ENCODE data around the gene IPO11.

Gene IPO11

DNA sequence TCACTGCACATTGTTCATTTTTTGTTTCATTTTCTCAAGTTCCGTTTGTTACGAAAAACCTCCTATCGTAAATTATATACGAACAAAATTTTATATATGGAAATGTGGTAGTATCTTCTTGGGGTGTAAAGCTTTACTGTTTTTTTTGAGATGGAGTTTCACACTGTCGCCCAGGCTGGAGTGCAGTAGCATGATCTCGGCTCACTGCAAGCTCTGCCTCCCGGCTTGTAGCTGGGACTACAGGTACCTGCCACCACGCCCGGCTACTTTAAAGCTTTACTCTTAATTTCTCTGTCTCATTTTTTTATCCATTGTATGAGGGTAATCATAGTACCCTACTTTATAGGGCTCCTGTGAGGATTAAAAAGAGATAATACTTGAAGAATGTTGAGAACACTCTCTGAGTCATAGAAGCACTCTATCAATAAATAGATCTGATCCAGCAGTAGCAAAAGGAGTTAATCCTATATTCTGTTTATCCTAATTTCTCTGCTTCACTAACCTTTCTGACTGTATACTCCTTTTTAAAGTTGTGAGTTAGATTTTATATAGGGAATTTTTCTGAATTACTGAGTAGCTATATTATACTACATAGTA lies 160.5 kb downstream of the IPO11 start:
- no peak for DNase-seq (ENCODE audit: low read depth)

DNA sequence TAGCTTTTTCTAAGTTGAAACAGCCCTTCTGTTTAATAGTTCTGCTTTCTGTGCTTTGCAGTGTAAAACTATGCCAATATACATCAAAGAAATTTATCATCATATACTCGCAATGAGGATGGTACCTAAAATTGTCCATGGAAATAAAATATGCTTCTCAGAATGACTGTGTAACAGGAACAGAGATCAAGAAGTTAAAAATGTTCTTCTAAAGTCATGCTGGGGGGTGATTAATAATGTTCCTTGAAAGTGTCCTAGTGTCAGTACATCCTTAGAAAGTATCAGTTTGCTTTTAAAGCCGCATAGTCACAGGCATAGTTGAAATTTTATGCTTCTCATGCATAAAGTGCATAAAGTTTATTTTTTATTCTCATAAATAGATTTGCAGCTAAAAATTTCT lies 162.0 kb downstream of the IPO11 start:
- DNase-seq (ENCODE audit: low read depth), result no peak

DNA sequence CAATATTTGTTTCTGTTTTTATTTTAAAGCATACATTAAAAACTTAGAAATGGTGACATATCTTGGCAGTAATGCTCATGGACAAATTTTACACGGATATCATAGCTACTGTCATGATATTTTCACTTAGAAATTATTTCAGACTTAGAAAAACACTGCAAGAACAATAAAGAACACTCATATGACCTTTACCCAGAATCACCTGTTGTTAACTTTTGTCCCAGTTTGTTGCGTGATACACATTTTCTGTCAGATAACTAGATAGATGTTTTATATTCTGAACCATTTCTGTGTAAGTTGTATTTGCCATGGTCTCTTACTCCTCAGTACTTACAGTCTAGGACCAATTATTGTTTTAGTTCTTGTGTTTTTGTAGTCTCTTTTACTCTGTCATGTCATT lies 162.5 kb downstream of the IPO11 start:
- no peak for DNase-seq (ENCODE audit: low read depth)

DNA sequence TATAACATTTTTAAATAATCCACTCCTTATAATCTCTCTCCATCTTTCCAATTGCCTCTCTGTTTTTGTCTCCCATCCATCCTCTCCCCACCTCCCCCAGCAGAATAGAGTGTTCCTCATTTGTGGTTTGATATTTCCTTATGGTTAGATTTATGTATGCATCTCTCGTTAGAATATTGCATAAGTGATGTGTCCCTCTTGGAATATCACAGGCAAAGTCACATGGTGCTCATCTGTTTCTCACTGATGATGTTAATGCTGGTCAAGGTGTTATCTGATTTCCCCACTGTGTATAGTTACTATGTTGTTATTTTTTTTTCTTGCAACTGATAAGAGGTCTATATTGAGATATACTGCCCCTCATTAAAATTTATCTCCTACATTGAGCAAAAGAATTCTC lies 162.9 kb downstream of the IPO11 start:
- DNase-seq (ENCODE audit: low read depth), result no peak

DNA sequence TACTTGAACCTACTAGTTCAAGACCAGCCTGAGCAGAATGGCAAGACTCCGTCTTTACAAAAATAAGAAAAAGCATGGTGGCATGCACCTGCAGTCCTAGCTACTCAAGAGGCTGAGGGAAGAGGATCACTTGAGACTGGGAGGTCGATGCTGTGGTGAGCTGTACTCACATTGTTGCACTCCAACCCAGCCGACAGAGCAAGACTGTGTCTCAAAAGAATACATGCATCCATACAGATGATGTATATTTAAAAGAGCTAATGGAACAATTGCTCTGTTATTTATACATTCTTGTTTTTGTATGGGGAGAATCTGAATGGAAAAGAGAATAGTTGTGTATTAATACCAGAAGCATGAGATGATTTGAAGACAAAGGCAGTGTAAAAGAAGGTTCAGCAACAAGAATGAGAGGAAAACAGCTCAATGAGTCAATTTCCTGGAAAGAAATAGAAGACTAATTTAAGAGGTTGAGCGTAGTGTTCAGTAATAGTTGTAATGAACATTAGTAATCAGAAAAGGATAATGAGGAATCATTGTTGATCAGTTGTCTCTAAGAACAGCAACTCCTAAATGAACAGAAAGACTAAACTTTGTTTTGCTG lies 164.1 kb downstream of the IPO11 start:
- no peak for DNase-seq (ENCODE audit: low read depth)

DNA sequence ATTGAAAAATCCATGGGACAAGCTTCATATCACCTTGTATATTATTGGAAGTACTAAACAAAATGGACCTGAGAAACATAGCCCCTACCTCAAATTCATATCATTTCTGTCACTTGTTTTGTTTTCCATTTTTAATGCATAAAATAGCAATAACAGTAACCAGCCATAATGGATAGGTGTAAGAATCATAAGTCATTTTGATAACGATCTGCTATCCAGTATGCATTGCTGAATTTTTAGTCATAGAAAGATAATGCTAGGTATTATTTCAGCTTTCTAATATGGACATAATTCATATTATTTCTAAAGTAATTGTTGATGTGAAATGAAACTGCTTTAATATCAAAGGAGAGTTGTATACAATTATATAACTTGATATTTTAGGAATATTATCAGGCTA lies 164.9 kb downstream of the IPO11 start:
- no peak for DNase-seq (ENCODE audit: low read depth)

GRCh38 chr5:62578540-62578939 lies 166.0 kb downstream of the IPO11 start, which contains the start of gene LRRC70:
TSS of gene LRRC70 (plus strand) at chr5:62578819. CDS start at chr5:62579439, 620 bp downstream.
- no peak for DNase-seq (ENCODE audit: low read depth)

DNA sequence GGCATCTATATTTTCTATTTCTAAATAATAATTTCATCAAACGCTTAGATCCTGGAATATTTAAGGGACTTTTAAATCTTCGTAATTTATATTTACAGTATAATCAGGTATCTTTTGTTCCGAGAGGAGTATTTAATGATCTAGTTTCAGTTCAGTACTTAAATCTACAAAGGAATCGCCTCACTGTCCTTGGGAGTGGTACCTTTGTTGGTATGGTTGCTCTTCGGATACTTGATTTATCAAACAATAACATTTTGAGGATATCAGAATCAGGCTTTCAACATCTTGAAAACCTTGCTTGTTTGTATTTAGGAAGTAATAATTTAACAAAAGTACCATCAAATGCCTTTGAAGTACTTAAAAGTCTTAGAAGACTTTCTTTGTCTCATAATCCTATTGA lies 167.2 kb downstream of the IPO11 start:
- no peak for DNase-seq (ENCODE audit: low read depth)

DNA sequence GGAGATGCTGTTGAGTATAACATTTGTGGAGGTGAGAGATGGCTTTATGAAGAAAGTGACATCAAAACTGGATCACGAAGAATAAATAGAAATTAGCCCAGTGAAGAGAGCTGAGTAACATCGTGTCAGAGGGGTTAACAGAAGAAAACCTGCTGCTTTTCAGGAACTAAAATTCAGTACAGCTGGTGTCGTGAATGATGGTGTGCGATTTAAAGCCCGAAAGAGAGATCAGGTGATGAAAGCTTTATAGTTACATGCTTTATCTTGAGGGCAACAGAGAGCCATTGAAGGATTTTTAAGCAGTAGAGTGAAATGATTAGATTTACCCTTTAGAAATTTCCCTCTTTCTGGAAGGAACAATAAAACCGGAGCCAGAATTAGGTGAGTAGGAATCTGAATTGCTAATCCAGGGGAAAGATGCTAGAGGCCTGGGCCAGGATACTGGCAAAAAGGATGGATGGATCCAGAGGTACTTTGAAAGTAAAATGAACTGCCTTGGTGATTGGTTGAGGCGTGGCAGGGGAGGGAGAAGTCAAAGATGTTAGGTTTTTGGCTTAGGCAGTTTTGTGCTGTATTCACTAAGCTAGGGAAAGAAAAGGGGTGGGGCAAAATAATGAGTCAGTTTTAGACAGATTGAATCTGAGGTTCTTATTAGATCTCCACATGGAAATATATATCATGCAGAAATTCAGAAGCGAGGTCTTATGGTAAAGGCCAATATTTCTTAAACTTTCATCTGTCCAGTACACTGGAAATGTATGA lies 169.5 kb downstream of the IPO11 start:
- DNase-seq (ENCODE audit: low read depth), result no peak

GRCh38 chr5:62584391-62584790 lies 171.8 kb downstream of the IPO11 start:
- no peak for DNase-seq (ENCODE audit: low read depth)

GRCh38 chr5:62585306-62585705 lies 172.7 kb downstream of the IPO11 start:
- DNase-seq (ENCODE audit: low read depth), result no peak

- DNase-seq (ENCODE audit: low read depth), result no peak
Measured at GRCh38 chr5:62585751-62586150, 173.2 kb downstream of the IPO11 start.

- no peak for DNase-seq (ENCODE audit: low read depth)
Measured at GRCh38 chr5:62587737-62588136, 175.2 kb downstream of the IPO11 start.

DNA sequence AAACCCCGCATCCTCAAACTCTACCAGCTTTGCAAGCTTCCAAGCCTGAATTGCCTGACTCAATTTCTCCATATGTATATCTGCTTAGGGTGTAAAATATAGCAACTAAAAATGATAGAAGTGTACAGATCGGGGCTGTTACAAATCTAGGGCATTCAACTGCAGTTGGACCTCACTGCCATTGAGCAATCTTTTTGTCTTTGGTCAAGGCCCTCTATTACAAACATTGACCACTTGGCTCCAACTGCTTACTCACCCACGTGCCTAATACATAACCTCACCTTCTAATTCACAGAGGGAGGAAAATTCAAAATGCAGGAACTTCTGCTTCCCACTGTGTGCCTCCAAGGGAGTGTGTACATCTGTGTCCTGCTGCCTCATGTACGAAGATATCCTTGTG lies 176.1 kb downstream of the IPO11 start:
- no peak for DNase-seq (ENCODE audit: low read depth)

DNA sequence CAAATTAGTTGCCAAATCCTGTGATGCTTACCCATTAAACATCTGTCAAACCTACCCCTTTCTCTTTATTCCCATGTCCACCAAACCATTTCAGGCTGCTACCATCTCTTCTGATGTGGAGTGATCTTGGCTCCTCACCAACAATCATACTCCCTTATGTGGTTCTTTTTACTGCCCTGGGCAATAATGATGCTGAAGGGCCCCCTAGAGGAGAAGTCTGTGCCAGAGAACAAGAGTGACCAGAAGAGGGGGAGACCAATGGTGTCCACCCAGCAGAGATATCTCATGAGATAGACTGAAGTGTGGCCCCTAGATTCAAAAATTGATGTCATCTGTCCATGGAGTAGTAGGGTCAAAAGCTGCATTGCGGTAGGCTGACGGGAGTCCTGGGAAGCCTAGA lies 176.9 kb downstream of the IPO11 start:
- no peak for DNase-seq (ENCODE audit: low read depth)

DNA sequence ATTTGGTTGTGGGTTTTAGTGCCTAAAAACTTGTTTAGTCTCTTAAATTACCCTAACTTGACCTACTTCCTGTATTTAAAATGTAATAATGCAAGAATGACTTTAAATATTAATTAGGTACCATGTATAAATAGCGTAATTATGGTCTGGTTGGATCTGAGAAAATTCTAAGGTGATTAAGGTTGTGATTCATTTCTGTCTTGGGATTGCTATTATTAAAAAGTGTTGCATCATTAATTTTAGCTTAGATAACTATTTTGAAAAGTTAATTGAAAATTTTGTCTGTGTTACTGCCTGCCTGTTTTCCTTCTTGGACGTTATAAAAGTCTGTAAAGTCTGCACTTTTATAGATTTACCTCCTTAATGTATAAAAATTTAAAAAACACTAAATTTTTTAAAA lies 177.8 kb downstream of the IPO11 start:
- DNase-seq (ENCODE audit: low read depth), result no peak

DNA sequence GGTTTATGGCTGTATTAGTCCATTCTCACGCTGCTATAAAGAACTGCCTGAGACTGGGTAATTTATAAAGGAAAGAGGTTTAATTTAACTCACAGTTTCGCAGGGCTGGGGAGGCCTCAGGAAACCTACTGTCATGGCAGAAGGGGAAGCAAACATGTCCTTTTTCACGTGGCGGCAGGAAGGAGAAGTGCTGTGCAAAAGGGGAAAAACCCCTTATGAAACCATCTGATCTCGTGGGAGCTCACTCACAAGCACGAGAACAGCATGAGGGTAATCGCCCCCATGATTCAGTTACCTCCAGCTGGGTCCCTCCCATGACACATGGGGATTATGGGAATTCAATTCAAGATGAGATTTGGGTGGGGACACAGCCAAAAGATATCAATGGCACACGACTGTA lies 180.0 kb downstream of the IPO11 start:
- DNase-seq (ENCODE audit: low read depth), result no peak

DNA sequence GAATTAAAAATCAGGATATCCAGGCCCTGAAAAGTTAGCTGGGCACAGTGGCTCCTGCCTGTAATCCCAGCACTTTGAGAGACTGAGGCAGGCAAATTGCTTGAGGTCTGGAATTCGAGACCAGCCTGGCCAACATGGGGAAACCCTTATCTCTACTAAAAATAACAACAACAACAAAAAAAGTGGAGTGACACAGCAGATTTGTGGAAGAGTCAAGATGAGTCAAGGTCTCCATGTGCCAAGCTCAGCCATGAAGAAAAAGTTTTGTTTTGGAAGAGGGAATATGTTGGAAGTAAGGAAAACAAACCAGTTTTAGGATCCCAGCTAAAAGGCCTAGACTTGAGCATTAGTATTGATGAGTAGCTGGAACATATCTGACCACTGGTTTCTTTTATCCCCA lies 180.8 kb downstream of the IPO11 start:
- DNase-seq (ENCODE audit: low read depth), result no peak

- DNase-seq (ENCODE audit: low read depth), result no peak
Measured at GRCh38 chr5:62594364-62594984, 181.9 kb downstream of the IPO11 start.

DNA sequence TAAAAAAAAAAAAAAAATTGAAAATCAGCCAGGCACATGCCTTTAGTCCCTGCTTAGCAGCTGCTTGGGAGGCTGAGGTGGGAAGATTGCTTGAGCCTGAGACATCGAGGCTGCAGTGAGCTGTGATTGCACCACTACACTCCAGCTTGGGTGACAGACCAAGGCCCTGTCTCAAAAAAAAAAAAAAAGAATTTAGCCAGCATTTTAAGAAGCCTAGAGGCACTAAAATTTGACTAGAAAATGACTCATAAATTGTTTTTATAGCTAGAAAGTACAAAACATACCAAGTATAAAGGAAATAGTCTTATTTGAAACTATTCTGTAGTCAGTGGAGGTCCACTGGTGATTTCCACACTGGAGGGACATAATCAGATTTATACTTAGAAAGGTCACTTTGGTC lies 183.5 kb downstream of the IPO11 start:
- no peak for DNase-seq (ENCODE audit: low read depth)

- no peak for DNase-seq (ENCODE audit: low read depth)
Measured at GRCh38 chr5:62596691-62597090, 184.1 kb downstream of the IPO11 start.

- DNase-seq (ENCODE audit: low read depth), result no peak
Measured at GRCh38 chr5:62597314-62597713, 184.8 kb downstream of the IPO11 start.

All from stimulated activated CD8-positive, alpha-beta memory T cell treated with anti-CD3 and anti-CD28 coated beads, Interleukin-15, amount 100 ng/mL, for 1 hour (primary cell).